GM21576 (cell line): ENCODE data around the gene LDLRAD3.
"Not testable (repeated sequence)": the region's sequence is repeated elsewhere in the genome, so short reads cannot be mapped to it uniquely, and the experiment has no call there.

Experiments
- ATAC-seq: cut with Tn5 transposase; IDR thresholded peaks from one replicate; pipeline ENCODE4 v1.9.1; 2021; ENCODE audit warnings: mild to moderate bottlenecking, moderate library complexity; ENCODE audit not compliant: unreplicated experiment

The LDLRAD3 gene

DNA sequence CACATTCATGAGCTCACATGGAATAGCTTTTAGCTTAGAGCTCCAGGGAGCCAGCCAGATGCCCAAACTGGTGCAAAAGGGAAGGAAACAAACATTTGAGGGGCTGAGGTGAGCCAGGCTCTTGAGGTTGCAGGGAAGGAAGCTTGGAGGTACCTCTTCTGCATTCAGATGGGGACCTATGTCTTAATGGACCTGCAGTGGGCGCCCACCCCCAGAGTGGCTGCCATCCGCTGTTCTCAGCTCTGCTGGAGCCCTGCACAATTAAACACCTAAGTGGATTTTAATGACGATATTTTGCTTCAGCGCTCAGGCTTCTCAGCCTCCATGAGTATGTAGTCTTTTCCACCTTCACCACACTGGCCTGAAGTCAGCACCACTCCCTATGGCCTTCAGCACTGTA is 100.8 kb downstream of the LDLRAD3 start:
- no peak for ATAC-seq

DNA sequence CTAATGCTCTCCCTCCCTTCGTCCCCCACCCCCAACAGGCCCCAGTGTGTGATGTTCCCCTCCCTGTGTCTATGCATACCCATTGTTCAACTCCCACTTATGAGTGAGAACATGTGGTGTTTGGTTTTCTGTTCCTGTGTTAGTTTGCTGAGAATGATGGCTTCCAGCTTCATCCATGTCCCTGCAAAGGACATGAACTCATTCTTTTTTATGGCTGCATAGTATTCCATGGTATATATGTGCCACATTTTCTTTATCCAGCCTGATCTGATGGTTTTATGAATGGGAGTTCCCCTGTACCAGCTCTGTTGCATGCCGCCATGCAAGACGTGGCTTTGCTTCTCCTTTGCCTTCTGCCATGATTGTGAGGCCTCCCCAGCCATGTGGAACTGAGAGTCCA is 102.1 kb downstream of the LDLRAD3 start:
- not testable (repeated sequence) for ATAC-seq

DNA sequence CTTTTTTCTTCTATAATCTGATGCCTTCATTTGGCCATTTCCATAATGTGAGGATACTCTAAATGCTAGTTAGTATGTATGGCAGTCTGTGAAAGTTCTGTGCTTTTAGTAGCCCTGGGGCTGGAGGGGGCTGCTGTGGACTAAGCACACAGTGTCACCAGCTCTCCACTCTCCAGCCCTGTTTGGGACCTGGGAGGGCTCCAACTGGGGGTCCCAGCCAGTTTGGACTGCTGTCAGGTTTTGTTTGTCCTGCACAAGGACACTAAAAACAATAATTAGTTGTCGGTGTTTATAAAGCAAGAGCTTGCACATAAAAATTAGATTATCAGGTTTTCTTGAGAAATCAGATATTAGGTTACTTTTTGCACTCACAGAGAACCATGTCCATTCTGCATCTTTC is 103.1 kb downstream of the LDLRAD3 start:
- no peak for ATAC-seq

GRCh38 chr11:36047344-36047743 is 103.5 kb downstream of the LDLRAD3 start:
- no peak for ATAC-seq

DNA sequence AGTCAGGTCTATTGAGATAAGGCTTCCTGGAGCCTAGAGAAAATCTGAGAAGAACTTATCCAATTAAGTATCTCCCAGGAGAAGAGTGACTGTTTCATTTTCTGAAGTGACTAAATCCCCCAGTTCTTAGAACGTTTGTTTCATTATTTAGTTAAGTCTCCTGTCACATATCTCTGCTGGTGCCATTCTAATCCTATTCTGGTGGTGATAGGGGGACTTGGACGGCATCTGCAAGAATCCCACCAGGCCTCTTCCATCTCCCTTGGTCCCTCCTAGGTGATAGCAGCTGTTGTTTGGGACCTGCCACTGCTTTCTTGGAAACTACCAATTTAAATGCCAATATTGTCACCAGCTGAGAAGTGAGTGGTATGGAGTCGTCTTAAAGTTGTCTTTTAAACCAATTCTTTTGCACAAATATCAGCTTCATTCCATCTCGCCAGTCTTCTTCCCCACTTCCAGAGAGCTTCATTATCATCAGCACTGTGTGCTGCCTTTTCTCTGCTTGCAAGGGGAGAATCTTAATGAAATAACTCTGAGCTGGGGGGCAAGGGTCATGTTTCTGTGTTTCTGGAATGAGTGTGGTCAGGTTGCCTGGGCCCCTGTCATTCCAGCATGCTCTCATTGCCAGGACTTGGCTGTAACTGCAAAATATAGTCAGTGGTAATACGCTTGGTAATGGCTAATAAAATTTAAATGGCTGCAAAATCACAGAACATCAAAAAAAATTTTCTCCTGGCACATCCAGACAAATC is 104.8 kb downstream of the LDLRAD3 start:
- ATAC-seq: no peak

DNA sequence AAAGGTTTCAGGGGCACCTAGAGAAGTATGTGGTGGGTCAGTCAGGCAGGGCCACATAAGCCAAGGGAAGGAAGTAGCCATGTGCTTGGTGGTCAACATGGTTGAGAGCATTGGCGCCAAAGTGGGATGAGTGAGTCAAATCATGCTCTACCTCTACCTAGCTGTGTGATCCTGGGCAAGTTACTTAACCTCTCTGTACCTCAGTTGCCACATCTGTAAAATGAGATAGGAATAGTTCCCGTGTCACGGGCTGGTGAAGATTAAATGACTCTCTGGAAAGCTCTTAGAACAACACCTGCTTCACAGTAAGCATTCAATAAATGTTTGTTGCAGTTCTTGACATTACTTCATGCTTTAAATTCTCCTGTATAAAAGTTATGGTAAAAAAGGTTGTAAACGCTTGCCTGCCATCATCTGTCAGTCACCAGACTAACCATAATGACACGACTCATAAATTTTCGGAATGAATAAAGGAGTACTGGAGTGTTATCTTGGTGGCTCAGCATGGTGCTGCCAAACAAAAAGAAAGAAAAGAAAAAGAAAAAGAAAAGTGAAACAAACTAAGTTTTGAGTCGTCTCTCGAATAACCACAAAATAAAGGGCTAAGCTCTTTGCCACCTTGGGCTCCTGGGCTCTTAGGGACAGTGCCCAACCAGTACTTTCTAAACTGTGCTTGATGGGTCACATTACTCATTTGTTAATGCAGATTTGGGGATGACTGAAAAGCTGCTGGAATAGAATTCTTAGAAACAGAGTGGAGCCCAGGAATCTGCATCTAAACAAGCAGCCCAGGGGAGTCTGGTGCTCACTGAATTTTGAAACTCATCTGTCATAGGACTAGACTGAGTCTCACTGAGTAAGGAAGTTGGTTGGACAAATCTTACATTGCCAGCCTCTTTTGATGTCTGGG is 107.6 kb downstream of the LDLRAD3 start:
- no peak for ATAC-seq

DNA sequence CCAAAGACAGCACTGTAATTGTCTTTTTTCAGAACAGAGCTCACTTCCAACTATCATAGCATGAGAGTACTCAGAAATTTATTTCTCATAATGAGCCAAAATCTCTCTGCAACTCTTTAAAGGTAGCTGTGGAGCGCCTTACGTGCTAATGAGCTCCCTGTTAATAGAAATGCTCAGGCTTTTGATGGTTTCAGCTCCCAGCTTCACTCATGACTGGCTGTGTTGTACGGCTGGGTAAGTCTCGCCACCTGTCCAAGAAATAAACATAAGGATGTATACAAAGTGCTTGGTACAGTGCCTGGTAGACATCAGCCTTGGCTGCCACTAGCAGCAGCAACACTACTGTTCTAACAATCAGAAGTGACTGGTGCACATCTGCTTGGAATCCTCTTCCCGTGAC is 109.4 kb downstream of the LDLRAD3 start:
- no peak for ATAC-seq

GRCh38 chr11:36053862-36054261 is 110.0 kb downstream of the LDLRAD3 start:
- no peak for ATAC-seq

DNA sequence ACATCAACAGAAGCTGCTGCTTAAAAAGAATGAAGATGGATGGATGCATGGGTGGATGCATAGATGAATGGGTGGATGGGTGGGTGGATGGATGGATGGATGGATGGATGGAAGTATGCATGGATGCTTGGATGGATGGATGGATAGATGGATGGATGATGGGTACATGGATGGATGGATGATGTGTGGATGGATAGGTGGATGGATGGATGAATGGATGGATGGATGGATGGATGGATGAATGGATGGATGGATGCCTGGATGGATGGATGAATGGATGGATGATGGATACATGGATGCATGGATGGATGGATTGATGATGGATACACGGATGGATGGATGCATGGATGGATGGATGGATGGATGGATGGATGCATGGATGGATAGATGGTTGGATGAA is 110.8 kb downstream of the LDLRAD3 start:
- no peak for ATAC-seq

DNA sequence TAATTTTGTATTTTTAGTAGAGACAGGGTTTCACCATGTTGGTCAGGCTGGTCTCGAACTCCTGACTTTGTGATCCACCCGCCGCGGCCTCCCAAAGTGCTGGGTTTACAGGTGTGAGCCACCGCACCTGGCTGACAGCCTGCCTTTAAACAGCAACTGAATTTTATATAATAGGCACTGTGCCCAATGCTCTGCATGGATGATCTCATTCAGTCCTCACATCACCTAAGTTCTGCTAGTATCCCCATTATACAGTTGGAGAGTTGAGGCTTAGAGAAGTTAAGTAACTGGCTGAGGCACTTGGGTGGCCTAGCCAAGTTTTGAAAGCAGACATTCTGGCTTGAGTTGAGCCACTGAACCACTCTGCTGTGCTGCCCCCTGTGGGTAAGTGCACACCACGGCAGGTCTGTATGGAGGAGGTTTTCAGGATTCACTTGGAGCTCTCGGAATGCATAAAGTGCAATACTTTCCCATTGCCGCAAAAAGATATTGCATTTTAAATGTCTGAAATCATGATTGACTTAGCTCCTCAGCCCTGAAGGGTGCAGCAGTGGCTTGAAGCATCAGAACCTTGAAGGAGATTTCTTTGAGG is 112.4 kb downstream of the LDLRAD3 start:
- ATAC-seq: no peak

GRCh38 chr11:36057379-36058042 is 113.6 kb downstream of the LDLRAD3 start:
- ATAC-seq: no peak

DNA sequence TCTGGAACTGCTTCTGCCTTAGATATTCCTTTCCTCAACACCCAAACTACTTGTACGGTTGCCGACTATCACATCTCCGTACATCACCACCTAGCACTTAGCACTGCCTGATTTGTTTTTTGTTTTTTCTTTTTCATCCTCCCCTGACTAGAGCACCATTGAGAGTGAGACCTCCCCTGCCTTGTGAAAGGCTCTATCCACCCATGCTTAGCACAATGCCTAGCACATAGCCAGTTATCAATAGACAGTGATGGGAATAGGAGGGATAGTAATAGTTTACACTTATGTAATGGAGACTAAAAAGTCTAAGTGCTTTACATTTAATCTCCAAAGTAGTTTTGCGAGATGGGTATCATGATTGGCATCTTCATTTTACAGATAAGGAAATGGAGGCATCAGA is 115.8 kb downstream of the LDLRAD3 start:
- ATAC-seq: no peak

DNA sequence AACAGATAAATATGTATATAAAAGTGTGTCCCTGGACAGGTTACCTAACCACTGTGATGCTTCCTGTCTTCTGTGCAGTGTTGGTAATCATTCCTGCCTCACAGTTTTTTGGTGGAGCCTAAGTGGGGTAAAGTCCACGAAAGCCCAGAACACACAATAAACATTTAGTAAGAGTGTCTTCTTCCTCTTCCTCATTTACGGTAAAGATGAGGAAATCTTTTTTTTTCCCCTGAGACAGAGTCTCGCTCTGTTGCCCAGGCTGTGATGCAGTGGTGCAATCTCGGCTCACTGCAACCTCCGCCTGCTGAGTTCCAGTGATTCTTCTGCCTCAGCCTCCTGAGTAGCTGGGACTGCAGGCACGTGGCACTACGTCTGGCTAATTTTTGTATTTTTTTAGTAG is 117.1 kb downstream of the LDLRAD3 start:
- no peak for ATAC-seq

DNA sequence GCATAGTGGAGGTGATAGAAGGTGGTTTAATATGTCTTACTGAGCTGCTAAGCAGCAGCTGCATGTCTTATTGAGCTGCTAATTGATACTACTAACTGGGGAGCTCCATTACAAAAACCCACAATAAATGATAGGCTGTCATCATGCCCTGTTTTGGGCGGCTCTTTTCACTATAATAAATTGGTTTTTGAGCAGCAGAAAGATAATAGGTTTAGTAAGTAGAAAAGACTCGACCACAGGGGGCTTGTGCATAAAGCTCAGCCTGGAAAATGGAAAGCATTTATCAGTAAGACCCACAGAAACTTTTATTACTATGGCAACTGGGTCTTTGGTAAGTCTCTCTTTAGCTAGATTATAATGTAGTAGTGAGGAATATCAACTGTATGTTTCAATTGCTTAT is 117.6 kb downstream of the LDLRAD3 start:
- no peak for ATAC-seq

DNA sequence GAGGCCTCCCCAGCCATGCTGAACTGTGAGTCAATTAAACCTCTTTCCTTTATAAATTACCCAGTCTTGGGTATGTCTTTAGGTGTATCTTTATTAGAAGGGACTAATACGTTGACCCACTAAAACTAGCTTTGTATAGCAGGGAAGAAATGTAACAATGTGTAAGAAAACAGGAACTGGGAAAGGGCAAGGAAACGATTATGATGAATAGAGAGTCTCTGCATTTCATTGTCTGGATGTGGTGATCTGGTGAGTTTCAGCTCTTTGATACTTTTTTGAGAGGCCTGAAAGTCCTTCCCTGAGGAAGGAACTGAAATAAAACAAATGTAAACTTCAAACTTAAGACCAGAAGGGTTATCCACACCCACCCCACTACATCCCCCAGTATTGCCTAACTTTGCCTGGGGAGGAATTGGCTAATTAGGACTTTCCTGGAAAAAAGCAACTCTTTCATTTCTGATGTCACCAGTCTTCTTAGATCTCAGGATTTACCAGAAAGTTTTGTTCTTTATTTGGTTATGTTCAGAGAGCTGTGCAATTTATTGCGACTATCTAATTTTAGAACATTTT is 119.0 kb downstream of the LDLRAD3 start:
- no peak for ATAC-seq

GRCh38 chr11:36065436-36065835 is 121.6 kb downstream of the LDLRAD3 start:
- ATAC-seq: no peak

GRCh38 chr11:36066891-36067290 is 123.0 kb downstream of the LDLRAD3 start:
- ATAC-seq: no peak

DNA sequence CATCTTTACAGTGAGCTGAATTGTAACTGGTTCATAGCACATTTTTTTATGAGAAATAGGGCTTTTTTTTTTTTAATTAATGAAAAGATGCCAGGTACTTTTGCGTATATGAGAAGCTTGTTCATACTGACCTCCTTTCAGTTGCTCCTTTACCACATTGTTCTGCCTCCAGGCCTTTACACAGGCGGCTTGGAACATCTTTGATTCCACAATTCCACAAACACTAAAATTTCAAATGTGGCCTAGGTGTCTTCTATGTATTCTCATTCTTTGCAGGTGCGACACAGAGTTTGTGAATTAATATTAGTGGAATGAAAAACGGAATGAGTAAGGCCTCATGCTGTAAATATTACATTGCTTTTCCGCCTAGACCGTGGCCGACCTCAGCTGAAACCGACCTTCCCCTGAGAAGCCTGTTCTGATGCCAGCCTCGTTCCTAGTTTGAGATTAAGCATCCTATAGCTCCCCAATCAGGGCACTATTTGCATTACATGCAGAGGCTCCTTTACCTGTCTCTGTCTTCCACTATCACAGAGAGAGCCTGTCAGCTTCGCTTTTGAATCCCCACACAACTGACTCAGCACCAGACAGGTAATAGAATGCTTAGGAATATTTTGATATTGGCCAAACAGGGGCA is 125.8 kb downstream of the LDLRAD3 start:
- ATAC-seq: no peak

DNA sequence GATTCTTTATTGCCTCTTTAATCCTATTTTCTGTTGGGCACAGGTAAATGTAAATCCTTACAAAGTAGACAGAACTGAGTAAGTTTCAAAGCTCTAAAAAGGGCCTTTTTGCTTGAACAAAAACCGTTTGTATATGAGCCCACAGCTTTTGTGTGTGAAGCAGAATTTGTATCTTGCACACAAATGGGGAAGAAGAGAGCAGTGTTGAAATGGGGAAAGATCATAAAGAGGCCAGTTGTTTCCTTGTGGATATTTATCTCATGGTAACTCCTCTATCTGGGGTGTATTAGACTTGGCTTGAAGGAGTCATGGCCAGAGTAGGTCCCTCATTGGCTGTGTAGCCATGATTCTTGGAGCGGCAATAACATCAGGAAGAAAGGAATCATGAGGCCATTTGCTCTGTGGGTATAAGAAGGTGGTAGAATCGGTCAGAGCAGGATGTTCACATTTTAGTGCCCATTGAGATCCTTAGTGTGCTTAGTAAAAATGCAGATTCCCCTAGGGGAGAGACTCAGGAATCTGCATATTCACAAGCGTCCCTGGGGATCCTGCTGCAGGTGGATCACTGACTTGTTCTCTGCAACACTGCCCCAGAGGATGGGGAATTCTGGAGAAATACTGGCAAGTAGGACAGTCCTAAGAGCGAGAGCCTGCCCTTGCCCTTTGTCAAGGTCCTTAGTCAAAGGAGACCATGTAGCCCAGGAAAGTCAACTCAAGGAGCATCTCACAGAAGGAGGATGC is 126.5 kb downstream of the LDLRAD3 start:
- no peak for ATAC-seq

DNA sequence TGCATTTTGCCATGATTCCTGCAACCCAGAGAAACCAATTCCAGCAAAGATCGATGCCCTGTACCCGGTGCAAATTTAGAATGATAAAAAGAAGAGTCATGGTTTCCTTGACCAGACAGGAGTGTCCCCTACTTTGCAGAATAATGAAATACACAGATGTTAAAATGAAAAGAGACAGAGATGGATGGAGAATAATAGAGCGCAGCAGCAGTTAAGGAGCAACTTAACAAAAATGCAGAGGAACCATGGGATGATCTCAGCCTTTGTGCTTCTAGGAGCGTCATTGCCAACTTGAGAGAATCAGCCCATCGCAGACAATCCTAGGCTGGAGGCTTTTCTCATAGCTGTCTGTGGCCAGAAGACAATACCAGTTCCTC is 127.1 kb downstream of the LDLRAD3 start:
- no peak for ATAC-seq
